Dermis blood vessel endothelial cell (primary cell): Measurements from ENCODE around the gene C1QTNF6. TPM values are rescaled to one million over a fixed set of nuclear protein-coding genes. Genes with fewer than 3 reads are reported as not detected.
A peak's percentile ranks its signal among the peaks of the same experiment; 100 is the strongest.
"Not testable (repeated sequence)": the region's sequence is repeated elsewhere in the genome, so short reads cannot be mapped to it uniquely, and the experiment has no call there.

Source experiments
- DNase-seq: peaks from one replicate; pipeline ENCODE4 v3.0.0; 2010
- total RNA-seq: library from RNA; depleted of rRNA; stranded (reverse); fragments of >200 nt; gene quantifications from 2 replicates; pipeline ENCODE4 v1.2.3, GENCODE V29; 2014

The C1QTNF6 gene
- total RNA-seq, result 3.1 and 12.5 TPM in 2 replicates

DNA sequence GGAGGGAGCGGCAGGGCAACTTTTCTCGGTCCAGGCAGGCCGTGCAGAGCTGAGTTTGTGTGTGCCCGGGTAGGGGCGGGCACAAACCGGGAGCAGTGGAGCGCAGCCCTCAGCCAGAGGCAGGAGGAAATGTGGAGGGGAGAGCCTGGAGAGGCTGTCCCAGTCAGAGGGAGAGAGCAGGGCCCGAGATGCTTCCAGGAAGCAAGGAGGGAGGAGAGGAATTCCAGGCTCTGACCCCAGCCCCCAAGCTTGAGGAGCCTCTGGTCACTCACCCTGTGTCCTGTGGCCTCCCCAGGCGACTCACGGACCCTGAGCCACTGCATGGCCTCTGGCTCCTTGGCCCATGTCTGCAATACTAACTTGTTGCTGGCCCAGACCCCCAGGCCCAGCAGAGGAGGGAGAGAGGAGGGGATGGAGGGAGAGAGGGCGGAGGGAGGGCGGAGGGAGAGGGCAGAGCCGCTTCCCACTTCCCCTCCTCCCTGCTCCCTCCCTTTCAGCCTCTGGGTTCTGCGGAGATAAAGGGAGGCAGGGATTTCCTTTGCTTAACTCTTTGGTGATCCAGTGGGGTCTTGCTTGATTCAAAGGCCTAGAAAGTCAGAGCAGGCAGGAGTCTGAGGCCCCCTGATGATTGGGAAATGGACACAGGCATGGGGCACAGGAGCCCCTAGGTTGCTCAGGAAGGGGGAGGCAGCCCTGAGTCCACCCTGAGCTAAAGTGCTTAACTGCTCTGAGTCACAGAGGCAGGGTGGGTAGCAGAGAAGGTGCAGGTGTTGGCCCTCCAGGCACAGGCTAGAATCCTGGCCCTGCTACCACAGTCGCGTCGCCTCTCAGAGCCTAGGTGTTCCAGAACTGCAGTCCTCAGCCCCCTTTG is at the start of gene C1QTNF6:
TSS of gene C1QTNF6 (minus strand) at position 357 of the 871 bp plus-strand sequence. CDS start at position 323, 34 bp downstream.
- peak; percentile 49 for DNase-seq

DNA sequence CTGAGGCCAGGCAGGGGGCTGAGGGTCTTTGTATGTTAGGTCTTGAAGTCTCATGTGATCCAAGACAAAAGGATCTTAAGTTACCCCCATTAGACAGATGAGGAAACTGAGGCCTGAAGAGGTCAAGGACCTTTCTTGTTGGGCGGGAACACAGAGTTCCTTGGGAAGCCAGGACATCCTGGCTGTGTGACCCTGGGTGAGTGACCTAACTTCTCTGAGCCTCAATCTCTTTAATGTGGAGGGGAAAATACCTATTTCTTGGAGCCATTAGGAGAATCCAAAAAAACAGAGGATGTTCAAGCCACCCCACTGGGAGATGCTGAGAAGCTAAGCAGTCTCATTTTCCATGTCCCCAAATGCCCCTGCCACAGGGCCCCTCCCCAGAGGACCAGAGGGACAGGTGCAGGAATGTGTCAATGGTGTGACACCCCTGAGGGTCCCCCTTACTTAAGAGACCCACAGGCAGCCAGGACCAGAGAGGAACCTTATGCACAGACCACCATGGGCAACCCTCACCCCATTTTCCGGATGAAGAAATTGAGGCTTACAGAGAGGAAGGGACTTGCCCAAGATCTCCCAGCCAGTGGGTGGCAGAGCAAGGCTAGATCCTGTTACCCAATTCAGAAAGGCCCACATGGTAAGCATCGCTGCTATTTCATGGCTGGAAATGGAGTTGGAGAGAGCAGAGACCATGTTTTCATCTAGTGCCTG is 48.0 kb upstream of the C1QTNF6 start:
- DNase-seq, result no peak

DNA sequence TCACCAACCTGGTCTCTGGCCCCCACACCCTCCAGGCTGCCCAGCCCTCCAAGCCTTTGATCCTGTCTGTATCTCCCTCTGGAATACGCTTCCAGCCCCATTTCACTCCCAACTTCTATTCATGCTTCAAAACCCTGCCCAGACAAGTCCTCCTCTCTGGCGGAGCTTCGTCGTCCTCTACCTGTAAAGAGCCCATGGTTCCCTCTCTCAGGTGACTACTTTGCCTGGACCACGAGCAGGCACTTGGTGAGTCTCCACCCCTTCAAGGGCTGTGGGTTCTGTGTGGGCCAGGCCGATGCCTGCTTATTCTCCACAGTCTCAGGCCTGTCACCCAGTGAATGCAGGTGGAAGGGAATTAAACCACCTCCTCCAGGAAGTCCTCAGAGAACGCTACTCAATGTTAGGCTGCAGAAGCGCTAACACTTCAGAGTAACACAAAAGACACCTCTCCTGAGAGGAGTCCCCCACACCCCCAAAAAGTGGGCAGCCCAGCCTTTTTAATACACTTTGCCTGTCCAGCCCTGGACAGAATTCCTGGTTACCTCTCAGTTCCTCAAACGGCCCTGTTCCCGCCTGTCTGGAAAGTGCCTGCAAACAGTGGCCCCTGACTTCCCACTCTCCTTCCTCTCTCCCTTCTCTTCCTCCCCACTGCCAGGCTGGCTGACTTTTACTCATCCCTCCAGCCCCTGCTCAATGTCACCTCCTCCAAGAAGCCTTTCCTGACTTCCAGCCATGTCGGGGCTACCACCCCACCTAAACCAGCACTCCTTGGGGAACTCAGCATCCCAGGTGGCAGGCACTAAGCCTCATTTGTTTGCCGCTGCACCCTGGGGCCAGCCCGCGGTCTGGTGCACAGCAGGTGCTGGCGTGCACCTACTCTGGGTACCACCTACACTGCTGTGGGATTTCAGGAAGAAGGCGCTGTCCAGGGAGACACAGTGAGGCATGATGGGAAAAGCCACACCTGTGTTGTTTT is 47.0 kb upstream of the C1QTNF6 start:
- DNase-seq, result no peak

DNA sequence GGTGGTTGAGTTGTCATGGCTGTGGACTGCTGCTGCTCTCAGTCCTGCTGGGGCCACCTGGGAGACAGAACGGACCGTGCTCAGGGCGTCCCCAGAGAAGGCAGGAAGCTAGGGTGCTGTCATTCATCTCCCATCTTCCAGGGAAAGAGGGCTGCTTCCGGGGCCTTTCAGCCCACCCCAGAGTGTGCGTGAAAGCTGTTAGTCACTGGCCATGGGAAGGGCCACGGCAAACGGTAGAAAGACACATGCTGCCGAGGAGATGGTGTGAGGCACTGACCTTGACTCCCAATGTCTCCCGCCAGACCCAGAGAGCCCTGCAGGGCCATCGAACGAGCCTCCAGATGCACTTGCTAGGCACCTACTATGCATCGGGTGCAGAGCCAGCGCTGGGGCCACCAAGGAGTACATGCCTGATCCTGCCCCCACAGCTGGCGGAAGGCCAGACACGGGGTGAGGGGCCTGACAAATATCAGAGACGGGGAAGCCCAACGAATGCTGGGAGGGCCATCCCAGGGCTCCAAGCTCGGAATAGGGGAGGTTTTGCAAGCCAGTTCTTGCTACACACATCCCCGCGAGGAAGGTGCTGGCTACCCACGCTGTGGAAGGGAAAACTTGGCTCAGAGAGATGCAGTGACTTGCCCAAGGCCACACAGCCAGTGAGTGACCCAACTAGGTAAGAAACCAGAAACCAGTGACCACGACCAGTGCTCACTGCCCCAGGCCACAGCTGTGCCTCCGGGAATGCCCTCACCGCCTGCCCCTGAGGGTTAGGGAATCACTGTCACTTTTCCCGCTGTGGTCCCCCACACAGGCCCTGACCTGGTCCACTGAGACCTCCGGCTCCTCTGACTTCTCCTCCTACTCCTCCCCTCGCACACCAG is 45.9 kb upstream of the C1QTNF6 start:
- DNase-seq, result no peak

DNA sequence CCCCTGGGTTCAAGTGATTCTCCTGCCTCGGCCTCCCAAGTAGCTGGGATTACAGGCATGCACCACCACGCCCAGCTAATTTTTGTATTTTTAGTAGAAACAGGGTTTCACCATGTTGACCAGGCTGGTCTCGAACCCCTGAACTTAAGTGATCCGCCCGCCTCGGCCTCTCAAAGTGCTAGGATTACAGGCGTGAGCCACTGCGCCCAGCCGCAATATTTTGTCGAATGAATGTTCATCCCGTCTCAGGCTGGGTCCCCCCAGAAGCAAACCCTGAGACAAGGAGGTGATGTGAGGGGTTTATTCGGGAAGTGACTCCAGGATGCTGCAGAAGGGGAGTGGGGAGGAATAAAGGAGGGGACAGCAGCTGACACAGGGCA is 45.3 kb upstream of the C1QTNF6 start:
- not testable (repeated sequence) for DNase-seq

DNA sequence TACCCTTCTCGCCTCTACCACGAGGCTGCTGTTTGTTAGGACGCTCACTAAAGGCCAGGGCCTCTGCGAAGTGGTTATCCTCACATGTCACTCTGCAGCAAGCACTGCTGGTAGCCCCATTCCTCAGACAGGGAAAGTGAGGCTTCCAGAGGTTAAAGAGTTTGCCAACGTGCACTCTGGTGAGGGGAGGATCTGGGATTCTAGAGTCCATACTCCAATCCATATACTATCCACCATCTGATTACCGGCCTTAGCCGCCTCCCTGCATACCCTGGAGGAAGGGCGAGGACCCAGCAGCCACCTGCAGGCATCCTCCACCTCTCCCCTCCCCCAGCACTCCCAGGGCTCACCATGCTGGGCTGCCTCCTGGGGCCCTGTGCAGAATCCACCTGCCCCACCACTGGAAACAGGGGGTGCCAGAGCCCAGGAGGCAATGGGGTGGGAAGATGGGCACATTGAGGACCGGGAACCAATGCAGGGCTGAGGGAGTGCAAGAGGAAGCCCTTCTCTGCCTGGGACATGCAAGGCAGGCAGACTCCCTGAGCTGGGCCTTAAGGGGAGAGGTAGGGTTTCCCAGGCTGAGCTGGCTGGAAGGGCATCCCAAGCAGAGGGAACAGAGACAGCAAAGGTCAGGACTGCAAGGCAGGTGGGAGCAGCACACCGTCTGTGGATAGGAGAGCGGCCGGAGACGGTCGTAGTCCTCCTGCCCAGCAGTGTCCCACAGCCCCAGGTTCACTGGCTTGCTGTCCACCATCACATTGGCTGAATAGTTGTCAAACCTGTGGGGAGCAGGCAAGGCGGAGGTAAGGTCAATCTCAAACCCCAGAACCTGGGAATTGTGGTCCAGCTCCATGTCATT is 44.3 kb upstream of the C1QTNF6 start:
- no peak for DNase-seq

DNA sequence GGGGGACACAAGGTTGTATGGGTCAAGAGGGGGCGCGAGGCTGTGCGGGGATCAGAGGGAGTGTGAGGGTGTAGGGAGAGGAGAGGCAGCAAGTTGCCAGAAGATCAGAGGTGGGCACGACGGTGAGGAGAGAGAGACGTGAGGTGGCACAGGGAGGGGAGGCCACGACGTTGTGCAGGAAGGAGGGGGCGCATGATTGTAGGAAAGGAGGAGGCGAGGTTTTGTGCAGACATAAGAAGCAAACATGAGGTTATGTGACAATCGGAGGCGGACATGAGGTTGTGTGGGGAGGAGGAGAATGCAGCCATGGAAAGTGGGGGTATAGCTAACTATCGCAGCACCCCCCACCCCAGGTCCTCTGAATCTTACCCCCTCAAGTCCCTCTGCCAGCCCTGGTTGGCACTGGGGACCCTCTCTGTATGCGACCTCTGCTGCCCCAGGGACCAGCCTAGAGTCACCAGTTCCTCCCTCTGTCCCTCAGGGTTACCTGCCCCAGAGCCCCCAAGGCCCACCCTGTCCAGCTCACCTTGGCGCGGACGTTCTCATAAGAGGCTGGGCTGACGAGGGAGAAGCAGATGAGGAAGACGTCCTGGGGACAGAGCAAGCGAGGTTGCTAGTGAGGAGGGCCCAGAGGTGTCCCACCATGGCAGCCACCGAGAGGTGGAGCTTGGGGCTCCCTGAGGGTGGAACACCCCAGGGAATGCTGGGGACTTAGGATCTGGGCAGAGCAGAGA is 43.5 kb upstream of the C1QTNF6 start:
- DNase-seq, result no peak

DNA sequence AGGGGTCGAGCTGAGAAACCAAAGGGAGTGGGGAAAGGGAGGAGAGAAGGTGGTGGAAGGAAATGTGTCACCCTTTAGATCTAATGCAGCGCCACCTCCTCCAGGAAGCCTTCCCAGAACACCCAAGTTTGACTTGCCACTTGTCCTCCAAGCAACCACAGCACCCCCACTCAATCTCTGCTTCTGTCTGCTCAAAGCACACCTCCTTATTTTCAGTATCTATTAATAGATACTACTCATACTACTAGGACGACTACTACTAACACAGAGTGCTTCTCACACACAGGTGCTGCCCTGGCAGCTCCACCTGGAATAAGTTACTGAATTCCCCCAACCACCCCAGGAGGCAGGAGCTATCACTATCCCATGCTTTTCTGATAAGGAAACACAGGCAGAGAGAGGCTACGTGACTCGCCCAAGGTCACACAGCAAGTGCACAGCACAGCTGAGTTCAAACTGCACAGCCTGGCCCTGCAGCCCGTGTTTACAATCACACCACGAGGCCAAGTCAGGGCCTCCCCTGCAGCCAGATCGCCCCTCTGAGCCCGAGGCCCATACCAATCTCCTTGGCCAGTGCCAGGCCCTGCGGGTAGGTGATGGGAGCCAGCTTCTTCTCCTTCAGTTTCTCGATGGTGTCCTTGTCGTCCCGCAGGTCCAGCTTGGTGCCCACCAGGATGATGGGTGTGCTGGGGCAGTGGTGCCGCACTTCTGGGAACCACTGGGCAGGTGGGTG is 42.8 kb upstream of the C1QTNF6 start:
- no peak for DNase-seq

DNA sequence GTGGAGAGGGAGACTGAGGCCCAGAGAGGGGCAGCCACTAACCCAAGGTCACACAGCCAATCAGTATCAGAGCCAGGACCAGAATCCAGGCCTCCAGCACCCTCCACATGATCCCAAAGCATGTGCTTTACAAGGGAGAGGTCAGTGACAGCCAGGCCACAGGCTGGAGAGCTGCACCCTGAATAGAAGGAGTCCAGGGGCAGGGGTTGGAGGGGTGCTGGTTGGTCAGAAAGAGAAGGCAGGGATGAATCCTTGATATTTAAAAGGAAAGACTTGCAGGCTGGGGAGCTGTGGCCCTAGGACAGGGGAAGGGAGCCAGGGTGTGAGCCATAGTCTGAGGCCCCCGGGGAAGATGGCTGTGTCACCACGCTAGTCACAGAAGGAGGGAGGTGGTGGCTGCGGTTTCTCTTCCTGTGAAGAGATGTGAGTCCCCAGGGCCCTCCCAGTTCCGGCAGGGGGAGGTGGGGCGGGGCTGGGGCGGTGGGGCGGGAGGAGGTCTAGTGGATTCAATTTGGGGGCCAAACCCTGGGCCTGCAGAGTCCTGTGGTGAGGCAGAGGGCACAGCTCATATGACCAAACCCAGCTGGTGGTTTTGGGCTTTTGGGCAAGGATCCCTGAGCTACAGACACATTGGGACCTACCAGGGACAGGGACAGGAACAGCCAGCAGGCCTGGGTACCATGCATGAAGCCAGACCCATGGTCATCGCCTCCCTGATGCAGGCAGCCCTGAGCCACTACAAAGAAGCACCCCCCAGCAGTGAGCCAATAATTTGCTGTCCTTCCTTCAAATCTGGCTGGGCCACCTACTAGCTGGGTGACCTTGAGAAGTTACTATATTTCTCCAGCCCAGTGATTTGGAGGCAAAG is 42.0 kb upstream of the C1QTNF6 start:
- DNase-seq, result no peak

DNA sequence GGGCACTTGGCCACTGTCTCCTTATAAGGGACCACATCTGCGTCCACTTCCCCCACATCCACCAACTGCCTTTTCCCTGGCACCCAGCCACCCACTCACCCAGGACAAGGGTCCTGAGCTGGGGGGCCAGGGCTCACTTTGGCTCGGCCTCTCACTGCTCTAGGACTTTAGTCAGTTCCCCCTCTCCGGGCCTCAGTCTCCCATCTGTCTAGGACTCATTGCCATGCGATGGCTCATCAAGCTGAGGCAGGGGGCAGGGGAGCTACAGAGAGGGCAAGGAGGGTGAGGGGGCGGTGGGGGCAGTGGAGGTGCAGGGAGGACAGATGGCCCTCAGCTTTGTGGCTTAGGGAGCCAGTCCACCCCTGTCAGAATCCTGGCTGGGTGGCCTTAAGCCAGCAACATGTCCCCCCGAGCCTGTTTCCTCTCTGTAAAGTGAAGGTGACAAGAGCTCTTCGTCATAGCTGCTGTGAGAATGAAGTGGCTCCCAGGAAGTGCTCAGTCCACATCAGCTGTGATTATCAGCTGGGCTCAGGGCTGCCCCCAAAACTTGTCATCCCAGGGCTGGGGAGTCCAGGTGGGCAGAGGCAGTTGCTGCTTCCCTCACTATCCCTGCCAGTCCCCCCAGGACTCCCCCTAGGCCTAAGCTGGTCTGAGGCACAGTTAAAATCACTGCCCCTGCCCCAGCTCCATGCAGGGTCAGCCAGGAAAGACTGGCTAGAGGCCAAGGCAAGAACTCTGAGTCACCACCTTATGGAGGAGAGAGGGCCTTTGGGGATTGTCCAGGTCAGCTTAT is 41.2 kb upstream of the C1QTNF6 start:
- peak; percentile 80 for DNase-seq

DNA sequence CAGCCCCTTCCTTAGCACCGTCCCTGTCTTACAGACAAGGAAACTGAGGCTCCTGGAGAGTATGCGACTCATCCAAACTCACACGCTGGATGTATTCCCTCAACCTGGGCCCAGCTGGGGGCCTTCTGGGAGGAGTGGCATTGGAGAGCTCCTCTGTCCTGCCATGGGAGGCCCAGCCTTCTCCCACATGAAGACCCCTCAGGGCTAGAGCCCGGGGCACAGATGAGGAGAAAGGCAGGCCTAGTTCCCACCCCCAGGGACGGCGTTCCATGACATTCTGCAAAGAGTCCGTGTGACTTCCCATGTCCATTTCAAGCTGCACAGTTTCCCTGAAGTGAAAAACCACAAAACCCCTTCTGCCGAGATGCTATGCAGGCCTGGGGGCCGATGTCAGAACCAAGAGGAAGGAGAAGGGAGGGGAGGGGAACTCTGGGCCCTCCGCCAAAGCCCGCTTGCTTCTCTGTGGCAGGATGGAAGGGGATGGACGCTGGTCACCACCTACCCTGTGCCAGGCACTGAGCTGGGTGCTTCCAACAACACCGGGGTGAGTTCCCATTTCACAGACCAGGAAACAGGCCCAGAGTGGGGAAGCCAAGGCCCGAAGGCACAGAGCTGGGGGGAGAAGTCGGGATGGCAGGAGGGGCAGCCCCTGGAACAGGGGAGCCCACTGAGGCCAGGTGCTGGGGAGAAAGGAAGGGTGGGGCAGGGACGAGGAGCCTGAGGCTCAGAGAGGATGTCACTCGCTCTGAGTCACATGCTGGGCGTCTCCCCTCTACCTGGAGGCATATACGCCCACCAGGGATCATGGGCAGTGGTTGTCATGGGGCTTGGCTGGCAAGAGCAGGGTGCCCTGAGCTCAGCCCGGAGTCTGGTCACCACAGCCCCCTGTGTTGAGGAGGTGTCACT is 40.3 kb upstream of the C1QTNF6 start:
- DNase-seq, result no peak

DNA sequence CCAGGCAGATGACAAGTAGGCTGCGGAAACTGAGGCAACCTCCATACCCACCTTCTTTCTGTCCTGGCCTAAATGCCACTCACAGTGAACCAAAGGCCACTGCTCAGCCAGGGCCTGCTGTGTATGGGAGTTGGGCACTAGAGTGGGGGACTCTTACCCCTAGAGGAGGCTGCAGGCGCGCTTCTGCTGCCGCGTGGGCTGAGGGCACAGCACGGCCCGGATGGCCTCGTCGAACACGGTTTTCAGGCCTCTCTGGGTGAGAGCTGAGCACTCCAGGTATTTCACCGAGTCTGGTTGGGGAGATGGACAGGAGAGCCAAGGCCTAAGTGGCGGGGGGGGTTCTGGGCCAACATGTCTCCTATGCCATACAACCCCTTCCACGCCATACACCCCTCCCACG is 38.5 kb upstream of the C1QTNF6 start:
- no peak for DNase-seq

DNA sequence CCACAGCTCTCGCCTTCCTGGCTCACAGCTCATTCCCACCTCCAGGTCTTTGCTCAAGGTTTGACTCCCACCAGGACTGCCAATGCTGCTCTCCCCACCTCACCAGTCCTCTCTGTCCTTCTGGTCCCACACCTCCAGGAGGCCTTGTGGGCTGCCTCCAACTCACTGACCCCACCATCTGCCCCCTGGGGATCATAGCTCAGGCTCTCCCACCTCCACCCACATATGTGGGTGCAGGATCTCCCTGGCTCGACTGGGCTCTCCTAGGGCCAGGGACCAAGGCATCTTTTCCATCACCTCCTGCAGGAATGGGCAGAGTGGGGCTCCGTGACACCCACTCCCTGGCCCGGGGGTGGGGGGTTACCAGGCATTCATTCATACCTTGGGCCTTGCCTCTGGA is 38.0 kb upstream of the C1QTNF6 start:
- no peak for DNase-seq

DNA sequence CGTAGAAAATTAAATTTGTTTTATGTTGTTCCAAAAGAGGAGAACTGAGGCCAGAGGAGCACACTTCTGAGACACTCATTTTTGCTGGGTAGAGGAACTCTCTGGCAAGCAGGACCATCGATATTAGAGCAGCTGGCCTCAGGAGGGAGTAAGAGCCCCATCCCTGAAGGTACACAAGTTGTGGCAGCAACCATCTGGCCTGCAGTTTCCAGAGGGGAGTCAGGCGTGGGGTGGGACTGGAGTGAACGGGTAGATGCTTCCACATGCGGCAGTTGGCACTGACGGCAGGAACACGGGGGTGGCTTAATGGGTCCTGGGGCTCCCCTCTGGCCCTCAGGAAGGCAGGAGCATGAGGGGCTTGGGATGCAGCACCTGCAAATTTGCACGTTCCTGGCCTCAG is 37.4 kb upstream of the C1QTNF6 start:
- no peak for DNase-seq

DNA sequence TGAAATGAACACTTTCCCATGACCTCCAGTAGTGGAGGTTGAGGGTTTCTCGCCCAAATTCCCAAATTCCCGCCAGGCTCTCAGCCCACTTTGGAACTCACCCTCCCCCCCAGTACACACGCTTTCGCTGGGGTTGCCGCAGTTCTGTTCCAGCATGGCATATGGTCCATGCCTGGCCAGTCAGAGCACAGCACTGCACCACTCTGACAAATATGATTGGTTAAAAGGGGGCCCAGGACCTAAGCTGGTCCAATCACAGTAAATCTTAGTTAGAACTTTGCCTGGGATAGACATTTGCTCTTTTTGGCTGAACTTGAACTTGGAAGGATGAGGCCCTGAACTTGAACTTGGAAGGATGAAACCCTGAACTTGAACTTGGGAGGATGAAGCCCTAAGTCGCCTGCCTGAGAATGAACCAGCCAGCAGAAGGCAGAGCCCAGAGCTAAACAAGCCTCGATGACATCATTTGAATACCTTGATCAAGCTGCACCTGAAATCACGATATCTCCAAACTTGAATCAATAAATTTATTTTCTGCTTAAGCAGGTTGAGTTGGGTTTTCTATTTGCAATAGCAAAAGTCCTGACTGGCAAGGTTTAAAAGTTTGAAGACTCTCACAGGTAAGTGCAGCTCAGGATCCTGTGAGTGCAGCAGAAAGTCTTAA is 36.8 kb upstream of the C1QTNF6 start:
- no peak for DNase-seq
